ENCODE measurements around the gene CREBBP. TPM values are rescaled to one million over a fixed set of nuclear protein-coding genes. Genes with fewer than 3 reads are reported as not detected.
A peak's percentile ranks its signal among the peaks of the same experiment; 100 is the strongest.

CREBBP gene
- total and polyA plus RNA-seq, 2 donors from 2014 or later: 5.9 to 74.6 TPM

GRCh38 chr16:3884398-3884797 lies 3.9 kb upstream of the CREBBP start:
- H3K27ac ChIP-seq (ENCODE audit: low read depth in 2 of 2, low read length in 2 of 2): no peak overlapping the region
- intact Hi-C loops (cut with DNase I): no loop called here
- no peak for TF ChIP-seq CTCF (IDR thresholded peaks at IDR 0.05; ENCODE audit: borderline replicate concordance, extremely low read depth, insufficient read depth)
- no peaks in the 10 kb centered on the region for H3K9me3 ChIP-seq (ENCODE audit: control insufficient read depth in 2 of 3, insufficient read depth in 1 of 3, low read length in 3 of 3)
- no peak overlapping the region for H3K9ac ChIP-seq (ENCODE audit: low read length in 3 of 3)
- H3K4me3 ChIP-seq (ENCODE audit: low read length in 3 of 3): no peak overlapping the region
- no peaks in the 10 kb centered on the region for H3K27me3 ChIP-seq (ENCODE audit: control insufficient read depth, insufficient read depth, low read length)
- no peaks in the 10 kb centered on the region for H3K36me3 ChIP-seq (ENCODE audit: control insufficient read depth in 2 of 3, insufficient read depth in 3 of 3, low read length in 3 of 3)
- no peak for FAIRE-seq
- DNase-seq: no peak
- H3K4me1 ChIP-seq (ENCODE audit: control insufficient read depth in 2 of 3, insufficient read depth in 2 of 3, low read depth in 1 of 3, low read length in 3 of 3): peaks cover 0 to 3% (median 0%) of the 10 kb centered on the region in 3 donors

DNA sequence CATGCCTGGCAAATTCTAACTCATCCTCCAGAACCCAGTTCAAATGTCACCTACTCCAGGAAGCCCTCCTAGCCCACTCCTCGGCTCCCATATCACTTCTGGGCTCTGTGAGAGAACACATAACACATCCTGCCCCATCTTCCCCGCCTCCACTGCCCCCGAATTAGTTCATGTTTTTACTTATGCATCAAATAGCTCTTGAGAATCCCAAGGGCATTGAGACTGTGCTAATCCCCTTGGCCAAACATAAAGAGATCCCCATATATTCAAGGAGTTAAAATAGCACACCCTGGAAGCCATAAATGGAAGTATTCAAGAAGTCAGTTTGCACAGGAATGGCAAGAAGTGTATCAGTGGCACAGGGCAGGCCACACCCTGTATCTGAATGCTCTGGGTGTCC lies 2.0 kb upstream of the CREBBP start:
- intact Hi-C loops (cut with DNase I): no loop called here
- H3K9ac ChIP-seq (ENCODE audit: low read length in 3 of 3): no peak overlapping the region
- H3K4me3 ChIP-seq (ENCODE audit: low read length in 3 of 3): no peak overlapping the region
- peaks cover 0 to 13% (median 8%) of the 10 kb centered on the region in 3 donors for H3K4me1 ChIP-seq (ENCODE audit: control insufficient read depth in 2 of 3, insufficient read depth in 2 of 3, low read depth in 1 of 3, low read length in 3 of 3)
- H3K36me3 ChIP-seq (ENCODE audit: control insufficient read depth in 2 of 3, insufficient read depth in 3 of 3, low read length in 3 of 3): no peaks in the 10 kb centered on the region
- H3K27me3 ChIP-seq (ENCODE audit: control insufficient read depth, insufficient read depth, low read length): no peaks in the 10 kb centered on the region
- DNase-seq (no peak), FAIRE-seq (no peak)
- H3K27ac ChIP-seq (ENCODE audit: low read depth in 2 of 2, low read length in 2 of 2): no peak overlapping the region
- no peak for TF ChIP-seq CTCF (IDR thresholded peaks at IDR 0.05; ENCODE audit: borderline replicate concordance, extremely low read depth, insufficient read depth)
- H3K9me3 ChIP-seq (ENCODE audit: control insufficient read depth in 2 of 3, insufficient read depth in 1 of 3, low read length in 3 of 3): no peaks in the 10 kb centered on the region

- no peak for FAIRE-seq
- H3K36me3 ChIP-seq (ENCODE audit: control insufficient read depth in 2 of 3, insufficient read depth in 3 of 3, low read length in 3 of 3): no peaks in the 10 kb centered on the region
- H3K9ac ChIP-seq (ENCODE audit: low read length in 3 of 3): no peak overlapping the region
- intact Hi-C loops (cut with DNase I): no loop called here
- H3K4me3 ChIP-seq (ENCODE audit: low read length in 3 of 3): peak overlapping the region in 1 of 3 donors; percentile 59
- TF ChIP-seq CTCF (IDR thresholded peaks at IDR 0.05; ENCODE audit: borderline replicate concordance, extremely low read depth, insufficient read depth): no peak
- no peaks in the 10 kb centered on the region for H3K27me3 ChIP-seq (ENCODE audit: control insufficient read depth, insufficient read depth, low read length)
- H3K27ac ChIP-seq (ENCODE audit: low read depth in 2 of 2, low read length in 2 of 2): no peak overlapping the region
- DNase-seq: peak in 2 of 5 donors; percentile 56 to 73
- no peaks in the 10 kb centered on the region for H3K9me3 ChIP-seq (ENCODE audit: control insufficient read depth in 2 of 3, insufficient read depth in 1 of 3, low read length in 3 of 3)
- H3K4me1 ChIP-seq (ENCODE audit: control insufficient read depth in 2 of 3, insufficient read depth in 2 of 3, low read depth in 1 of 3, low read length in 3 of 3): peaks cover 0 to 17% (median 13%) of the 10 kb centered on the region in 3 donors
These were observed 1.0 kb upstream of the CREBBP start for GRCh38 chr16:3881499-3881990.

Data from kidney (tissue), 14 donors.